MM.1S (cell line): ENCODE measurements around the gene TCF15.

Experiments used
- EZH2 ChIP-seq: fragments of 300-600 bp; sonication (generic); optimal IDR thresholded peaks from 2 replicates; pipeline ENCODE3; 2017; ENCODE audit warnings: low read depth, mild to moderate bottlenecking, antibody characterized with exemption, low read length, mixed read lengths
- EZH2phosphoT487 ChIP-seq: fragments of 300-600 bp; sonication (generic); IDR thresholded peaks from 2 replicates; pipeline ENCODE4 v1.6.1; 2018; ENCODE audit warnings: antibody characterized with exemption, low read length
- TF ChIP-seq, protein P1 (sequence below): fragments of 300-600 bp; sonication (generic); IDR thresholded peaks from 2 replicates; pipeline ENCODE4 v1.5.1; 2016; ENCODE audit warnings: antibody characterized with exemption, low read length, mixed read lengths

DNA sequence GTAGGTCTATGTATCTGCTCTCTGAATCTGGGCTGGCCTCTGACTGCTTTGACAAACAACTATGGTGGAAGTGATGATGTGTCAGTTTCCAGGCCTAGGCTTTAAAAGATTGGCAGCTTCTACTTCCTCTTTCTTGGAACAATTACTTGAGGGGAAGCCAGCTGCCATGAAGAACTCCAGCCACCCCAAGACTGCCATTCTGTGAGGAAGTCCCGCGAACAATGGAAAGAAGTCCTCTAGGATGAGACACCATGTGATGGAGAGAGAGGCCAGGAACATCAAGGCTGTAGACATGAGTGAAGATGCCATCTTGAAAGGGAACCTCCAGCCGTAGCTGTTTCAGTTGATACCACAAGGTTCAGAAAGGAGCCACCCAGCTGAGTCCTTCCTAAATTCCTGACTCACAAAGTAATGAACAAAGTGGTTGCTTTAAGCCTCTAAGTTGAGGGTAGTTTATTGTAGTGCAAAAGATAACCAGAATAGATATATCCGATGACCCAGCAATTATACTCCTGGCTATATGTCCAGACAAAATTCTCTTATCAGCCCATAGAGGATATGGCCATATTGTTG lies 15.3 kb upstream of the TCF15 start:
- TF ChIP-seq, protein P1, sequence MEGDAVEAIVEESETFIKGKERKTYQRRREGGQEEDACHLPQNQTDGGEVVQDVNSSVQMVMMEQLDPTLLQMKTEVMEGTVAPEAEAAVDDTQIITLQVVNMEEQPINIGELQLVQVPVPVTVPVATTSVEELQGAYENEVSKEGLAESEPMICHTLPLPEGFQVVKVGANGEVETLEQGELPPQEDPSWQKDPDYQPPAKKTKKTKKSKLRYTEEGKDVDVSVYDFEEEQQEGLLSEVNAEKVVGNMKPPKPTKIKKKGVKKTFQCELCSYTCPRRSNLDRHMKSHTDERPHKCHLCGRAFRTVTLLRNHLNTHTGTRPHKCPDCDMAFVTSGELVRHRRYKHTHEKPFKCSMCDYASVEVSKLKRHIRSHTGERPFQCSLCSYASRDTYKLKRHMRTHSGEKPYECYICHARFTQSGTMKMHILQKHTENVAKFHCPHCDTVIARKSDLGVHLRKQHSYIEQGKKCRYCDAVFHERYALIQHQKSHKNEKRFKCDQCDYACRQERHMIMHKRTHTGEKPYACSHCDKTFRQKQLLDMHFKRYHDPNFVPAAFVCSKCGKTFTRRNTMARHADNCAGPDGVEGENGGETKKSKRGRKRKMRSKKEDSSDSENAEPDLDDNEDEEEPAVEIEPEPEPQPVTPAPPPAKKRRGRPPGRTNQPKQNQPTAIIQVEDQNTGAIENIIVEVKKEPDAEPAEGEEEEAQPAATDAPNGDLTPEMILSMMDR: no peak
- TF ChIP-seq EZH2: no peak
- no peak for TF ChIP-seq EZH2phosphoT487
